CD14-positive monocyte (primary cell): ENCODE data around the gene TMEM150C. TPM values are rescaled to one million over a fixed set of nuclear protein-coding genes. Genes with fewer than 3 reads are reported as not detected.

Source experiments
- DNase-seq, 3 donors: peaks; one replicate each; pipeline ENCODE4 v3.0.0-alpha.2; 2011 to 2022
- H2AFZ ChIP-seq: 2 replicates; pipeline ENCODE4 v1.6.0; 2012; ENCODE audit warnings: mild to moderate bottlenecking, low read depth, low read length, inconsistent platforms; ENCODE audit not compliant: insufficient read depth, poor library complexity, severe bottlenecking
- H3K27ac ChIP-seq, 2 donors: 1 replicate in 1 of 2; 2 replicates in 1 of 2; pipeline ENCODE4 v1.5.1; 2012 to 2013; ENCODE audit warnings: low read length in 2 of 2, control low read depth in 1 of 2, inconsistent platforms in 1 of 2, low read depth in 1 of 2, mild to moderate bottlenecking in 1 of 2
- H3K27me3 ChIP-seq, 2 donors: one replicate each; pipeline versions ENCODE4 v1.6.0 to v1.6.1; 2011 to 2013; ENCODE audit warnings: low read length in 2 of 2; ENCODE audit not compliant: control insufficient read depth in 2 of 2, insufficient read depth in 2 of 2
- H3K36me3 ChIP-seq, 2 donors: replicated peaks in 1 of 2; 1 replicate in 1 of 2; 2 replicates in 1 of 2; pipeline versions ENCODE4 v1.5.1 to v1.6.1; 2012 to 2013; ENCODE audit warnings: low read length in 2 of 2, control low read depth in 1 of 2, inconsistent platforms in 1 of 2, mild to moderate bottlenecking in 1 of 2; ENCODE audit not compliant: insufficient read depth in 2 of 2, control insufficient read depth in 1 of 2
- H3K4me1 ChIP-seq, 2 donors: 1 replicate in 1 of 2; 2 replicates in 1 of 2; pipeline versions ENCODE4 v1.5.1 to v1.6.1; 2012 to 2013; ENCODE audit warnings: low read length in 2 of 2, control low read depth in 1 of 2, inconsistent platforms in 1 of 2, mild to moderate bottlenecking in 1 of 2, moderate library complexity in 1 of 2; ENCODE audit not compliant: insufficient read depth in 2 of 2, control insufficient read depth in 1 of 2
- H3K4me2 ChIP-seq: replicated peaks from 2 replicates; pipeline ENCODE3; 2012; ENCODE audit warnings: low read length, moderate library complexity, mild to moderate bottlenecking; ENCODE audit not compliant: poor library complexity, severe bottlenecking; ENCODE audit errors: extremely low read depth
- H3K4me3 ChIP-seq, 3 experiments: fragments of 200-600 bp in 1 of 3; sonication (generic) in 1 of 3; replicated peaks in 1 of 3; 1 replicate in 2 of 3; 2 replicates in 1 of 3; pipeline ENCODE4 v1.5.1; 2011 to 2013; ENCODE audit warnings: low read length in 3 of 3, mild to moderate bottlenecking in 3 of 3, control low read depth in 2 of 3, low read depth in 2 of 3, inconsistent platforms in 1 of 3, moderate library complexity in 1 of 3
- H3K79me2 ChIP-seq: 2 replicates; pipeline ENCODE4 v1.6.0; 2012; ENCODE audit warnings: mild to moderate bottlenecking, control low read depth, inconsistent platforms, low read length, moderate library complexity; ENCODE audit not compliant: insufficient read depth
- H3K9ac ChIP-seq: 2 replicates; pipeline ENCODE4 v1.6.0; 2017; ENCODE audit warnings: low read length, mild to moderate bottlenecking; ENCODE audit not compliant: insufficient read depth, poor library complexity, severe bottlenecking
- H3K9me3 ChIP-seq, 2 donors: replicated peaks in 1 of 2; 1 replicate in 1 of 2; 2 replicates in 1 of 2; pipeline versions ENCODE4 v1.5.1 to v1.6.1; 2012 to 2013; ENCODE audit warnings: low read length in 2 of 2, control low read depth in 1 of 2; ENCODE audit not compliant: control insufficient read depth in 1 of 2, insufficient read depth in 1 of 2
- H4K20me1 ChIP-seq: 2 replicates; pipeline ENCODE4 v1.6.0; 2012; ENCODE audit warnings: mild to moderate bottlenecking, low read length, control low read depth, moderate library complexity; ENCODE audit not compliant: insufficient read depth
- H3K27ac Mint-ChIP-seq, 7 donors: one replicate each; pipeline ENCODE4 v1.8.0; 2020; ENCODE audit warnings: mild to moderate bottlenecking in 7 of 7, mixed read lengths in 7 of 7, moderate library complexity in 6 of 7, inconsistent platforms in 2 of 7
- H3K27me3 Mint-ChIP-seq, 3 donors: one replicate each; pipeline ENCODE4 v1.8.0; 2021 to 2022; ENCODE audit warnings: low read depth in 3 of 3, mild to moderate bottlenecking in 3 of 3, mixed read lengths in 3 of 3, moderate library complexity in 3 of 3, inconsistent platforms in 1 of 3
- H3K36me3 Mint-ChIP-seq, 2 donors: one replicate each; pipeline ENCODE4 v1.8.0; 2020; ENCODE audit warnings: mixed read lengths in 2 of 2, inconsistent platforms in 1 of 2, mild to moderate bottlenecking in 1 of 2
- H3K4me1 Mint-ChIP-seq: one replicate; pipeline ENCODE4 v1.8.0; 2020; ENCODE audit warnings: mild to moderate bottlenecking, mixed read lengths
- H3K4me3 Mint-ChIP-seq, 2 donors: one replicate each; pipeline ENCODE4 v1.8.0; 2020; ENCODE audit warnings: mild to moderate bottlenecking in 2 of 2, mixed read lengths in 2 of 2, moderate library complexity in 1 of 2
- H3K9me3 Mint-ChIP-seq, 7 donors: one replicate each; pipeline ENCODE4 v1.8.0; 2020 to 2022; ENCODE audit warnings: mixed read lengths in 7 of 7, mild to moderate bottlenecking in 6 of 7, moderate library complexity in 6 of 7, inconsistent platforms in 2 of 7
- WGBS: methylation state at CpG from one replicate; pipeline ENCODE4 v1.1.5; 2013; ENCODE audit warnings: missing lambda C conversion rate; ENCODE audit not compliant: insufficient coverage; 5-methylcytosine and 5-hydroxymethylcytosine counted together
- intact Hi-C, 2 donors: fragments of 100-400 bp; cut with micrococcal nuclease; formaldehyde crosslinking; loops; one replicate each; pipeline versions ENCODE4 v1.15.0 to v1.15.1; 2023
- polyA plus RNA-seq, 3 donors: library from polyadenylated mRNA; depleted of rRNA in 1 of 3; unstranded in 2 of 3; stranded (reverse) in 1 of 3; fragments of 300-500 nt in 2 of 3; fragments of >200 nt in 1 of 3; fragmentation: Illumina TruSeq in 2 of 3; gene quantifications; 1 replicate in 2 of 3; 2 replicates in 1 of 3; pipeline ENCODE4 v1.2.3, GENCODE V29; 2012 to 2021
- TF ChIP-seq, protein P1 (sequence below): fragments of 200-600 bp; IDR thresholded peaks from one replicate; pipeline ENCODE4 v1.8.0; 2022; ENCODE audit warnings: antibody characterized with exemption, mild to moderate bottlenecking

TMEM150C gene
- polyA plus RNA-seq, 3 donors: not detected

DNA sequence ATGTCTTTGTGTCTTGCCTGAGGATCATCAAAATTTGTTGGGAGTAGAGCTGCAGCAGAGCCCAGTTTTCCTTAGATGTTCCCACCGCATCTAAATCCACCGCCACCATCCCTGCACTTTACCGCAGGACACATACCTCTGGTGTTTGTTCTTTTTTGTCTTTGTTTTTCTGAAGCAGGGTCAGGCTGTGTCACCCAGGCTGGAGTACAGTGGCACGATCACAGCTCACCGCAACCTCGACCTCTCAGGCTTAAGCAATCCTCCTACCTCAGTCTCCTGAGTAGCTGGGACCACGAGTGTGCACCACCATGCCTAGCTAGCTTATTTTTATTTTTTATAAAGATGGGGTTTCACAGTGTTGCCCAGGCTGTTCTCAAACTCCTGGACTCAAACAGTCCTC, 126.8 kb downstream of the TMEM150C start:
- Histone ChIP-seq H3K4me3 (no peak overlapping the region), H3K9me3 (no peaks in the 10 kb centered on the region), H3K27me3 (no peaks in the 10 kb centered on the region), H3K4me2 (no peak overlapping the region), H3K9ac (no peak overlapping the region), H3K36me3 (no peaks in the 10 kb centered on the region), H3K4me1 (peaks cover 8 to 15% of the 10 kb centered on the region in 2 donors), H3K27ac (no peak overlapping the region), H3K79me2 (peaks cover 96% of the 10 kb centered on the region), H4K20me1 (peaks cover 37% of the 10 kb centered on the region), H2AFZ (no peak overlapping the region)
- intact Hi-C loops: loop anchor here (10.0 kb wide), 2 partner anchors 150 to 470 kb away; partner anchors contain the start of gene THAP9 (in 1 of the 2)
- TF ChIP-seq, protein P1, sequence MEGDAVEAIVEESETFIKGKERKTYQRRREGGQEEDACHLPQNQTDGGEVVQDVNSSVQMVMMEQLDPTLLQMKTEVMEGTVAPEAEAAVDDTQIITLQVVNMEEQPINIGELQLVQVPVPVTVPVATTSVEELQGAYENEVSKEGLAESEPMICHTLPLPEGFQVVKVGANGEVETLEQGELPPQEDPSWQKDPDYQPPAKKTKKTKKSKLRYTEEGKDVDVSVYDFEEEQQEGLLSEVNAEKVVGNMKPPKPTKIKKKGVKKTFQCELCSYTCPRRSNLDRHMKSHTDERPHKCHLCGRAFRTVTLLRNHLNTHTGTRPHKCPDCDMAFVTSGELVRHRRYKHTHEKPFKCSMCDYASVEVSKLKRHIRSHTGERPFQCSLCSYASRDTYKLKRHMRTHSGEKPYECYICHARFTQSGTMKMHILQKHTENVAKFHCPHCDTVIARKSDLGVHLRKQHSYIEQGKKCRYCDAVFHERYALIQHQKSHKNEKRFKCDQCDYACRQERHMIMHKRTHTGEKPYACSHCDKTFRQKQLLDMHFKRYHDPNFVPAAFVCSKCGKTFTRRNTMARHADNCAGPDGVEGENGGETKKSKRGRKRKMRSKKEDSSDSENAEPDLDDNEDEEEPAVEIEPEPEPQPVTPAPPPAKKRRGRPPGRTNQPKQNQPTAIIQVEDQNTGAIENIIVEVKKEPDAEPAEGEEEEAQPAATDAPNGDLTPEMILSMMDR: no peak
- no CpG with 5 or more reads among the region's 7 CpGs for WGBS
- H3K27me3 Mint-ChIP-seq: no peaks in the 10 kb centered on the region
- peaks cover 12 to 29% of the 10 kb centered on the region in 2 donors for H3K36me3 Mint-ChIP-seq
- H3K27ac Mint-ChIP-seq: no peak overlapping the region
- H3K9me3 Mint-ChIP-seq: peaks cover 0 to 2% (median 0%) of the 10 kb centered on the region in 7 donors
- H3K4me3 Mint-ChIP-seq: no peak overlapping the region
- DNase-seq: no peak
- peaks cover 37% of the 10 kb centered on the region for H3K4me1 Mint-ChIP-seq

DNA sequence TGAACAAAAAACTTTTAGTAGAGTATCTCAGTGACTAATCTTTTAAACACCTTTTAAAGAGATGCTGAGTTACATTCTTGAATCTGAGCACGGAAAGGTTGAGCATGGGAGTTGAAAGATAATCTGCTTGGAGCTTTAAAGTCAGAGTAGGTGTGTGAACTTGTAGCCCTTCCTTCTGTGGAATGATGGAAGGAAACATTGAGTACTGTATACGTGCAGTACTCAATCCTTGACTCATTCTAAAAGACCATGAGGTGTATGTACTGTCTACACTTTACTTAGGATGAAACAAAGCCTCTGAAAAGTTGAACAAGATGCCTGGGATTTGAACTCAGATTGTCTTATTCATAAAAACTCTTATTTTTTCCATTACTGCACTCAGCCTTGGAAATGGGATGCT, 128.0 kb downstream of the TMEM150C start:
- Histone ChIP-seq H3K4me3 (no peak overlapping the region), H3K36me3 (no peaks in the 10 kb centered on the region), H3K4me2 (no peak overlapping the region), H2AFZ (no peak overlapping the region), H3K9me3 (no peaks in the 10 kb centered on the region), H3K4me1 (peaks cover 8 to 15% of the 10 kb centered on the region in 2 donors), H3K9ac (no peak overlapping the region), H3K27me3 (no peaks in the 10 kb centered on the region), H4K20me1 (peaks cover 38% of the 10 kb centered on the region), H3K79me2 (peaks cover 89% of the 10 kb centered on the region), H3K27ac (peak overlapping the region in 1 of 2 donors; percentile 8)
- WGBS: no CpG with 5 or more reads among the region's 2 CpGs
- intact Hi-C loops: loop anchor here (10.0 kb wide), 2 partner anchors 149 to 471 kb away; partner anchors contain the start of gene THAP9 (in 1 of the 2)
- Mint-ChIP-seq H3K27me3 (no peaks in the 10 kb centered on the region), H3K4me1 (peaks cover 32% of the 10 kb centered on the region), H3K9me3 (peaks cover 0 to 2% (median 0%) of the 10 kb centered on the region in 7 donors), H3K27ac (no peak overlapping the region), H3K36me3 (peaks cover 12 to 29% of the 10 kb centered on the region in 2 donors), H3K4me3 (no peak overlapping the region)
- DNase-seq: no peak
- TF ChIP-seq, protein P1: no peak

Other genes with a start within 250 kb of the TMEM150C start
- gene HNRNPD, start 188.0 kb downstream of the TMEM150C start, polyA plus RNA-seq: 100 to 1,000 TPM in 2 of 3 donors, 10 to 100 TPM in 1; 97.6 to 174 (median 149) TPM
- gene HNRNPDL, start 131.5 kb downstream of the TMEM150C start, polyA plus RNA-seq: 100 to 1,000 TPM in 2 of 3 donors, 10 to 100 TPM in 1; 89.8 to 294 (median 112) TPM
- gene ENOPH1, start 131.4 kb downstream of the TMEM150C start, polyA plus RNA-seq: 10 to 100 TPM in 2 of 3 donors, 1 to 10 TPM in 1; 6.1 to 23.4 (median 22.0) TPM
- 1 to 10 TPM in 1 of 3 donors, under 1 TPM in 2; 0.28 to 1.3 (median 0.61) TPM for gene SCD5, start 236.8 kb upstream of the TMEM150C start, polyA plus RNA-seq